Endothelial cell (in vitro differentiated cells): Measurements from ENCODE around the gene NSMCE4A. TPM values are rescaled to one million over a fixed set of nuclear protein-coding genes. Genes with fewer than 3 reads are reported as not detected.
"Not testable (repeated sequence)": the region's sequence is repeated elsewhere in the genome, so short reads cannot be mapped to it uniquely, and the experiment has no call there.

Experiments
- DNase-seq: peaks from one replicate; pipeline ENCODE4 v3.0.0; 2021; ENCODE audit warnings: low spot score
- H3K27ac Mint-ChIP-seq: one replicate; pipeline ENCODE4 v1.8.0; 2021; ENCODE audit warnings: mixed read lengths, inconsistent platforms; ENCODE audit not compliant: unreplicated experiment
- H3K27me3 Mint-ChIP-seq: one replicate; pipeline ENCODE4 v1.8.0; 2021; ENCODE audit warnings: mild to moderate bottlenecking, moderate library complexity, mixed read lengths, inconsistent platforms; ENCODE audit not compliant: unreplicated experiment
- H3K36me3 Mint-ChIP-seq: one replicate; pipeline ENCODE4 v1.8.0; 2021; ENCODE audit warnings: mild to moderate bottlenecking, low read depth, mixed read lengths, inconsistent platforms; ENCODE audit not compliant: unreplicated experiment
- H3K4me1 Mint-ChIP-seq: one replicate; pipeline ENCODE4 v1.8.0; 2021; ENCODE audit warnings: mild to moderate bottlenecking, mixed read lengths, inconsistent platforms; ENCODE audit not compliant: unreplicated experiment
- H3K4me3 Mint-ChIP-seq: one replicate; pipeline ENCODE4 v1.8.0; 2021; ENCODE audit warnings: mild to moderate bottlenecking, mixed read lengths, inconsistent platforms; ENCODE audit not compliant: unreplicated experiment
- H3K9me3 Mint-ChIP-seq: one replicate; pipeline ENCODE4 v1.8.0; 2021; ENCODE audit warnings: mixed read lengths, inconsistent platforms; ENCODE audit not compliant: unreplicated experiment
- CTCF ChIP-seq: fragments of 200-600 bp; sonication (generic); IDR thresholded peaks from one replicate; pipeline ENCODE4 v1.5.0; 2021; ENCODE audit warnings: antibody characterized with exemption; ENCODE audit not compliant: unreplicated experiment
- total RNA-seq: library from RNA; stranded (reverse); fragmentation: NEBNext Ultra II Directional; extraction: Animal tissue kit (Norgen Biotek cat#: 25700); gene quantifications from one replicate; pipeline ENCODE4 v1.2.1, GENCODE V29; 2021; ENCODE audit not compliant: unreplicated experiment

The NSMCE4A gene
- total RNA-seq, 1 donor from 2014 or later = 78.3 TPM

GRCh38 chr10:121921238-121921931 lies 53.6 kb downstream of the NSMCE4A start:
- H3K4me3 Mint-ChIP-seq = no peak overlapping the region
- H3K4me1 Mint-ChIP-seq = peaks cover 12% of the 10 kb centered on the region
- no peak for DNase-seq
- peaks cover 3% of the 10 kb centered on the region for H3K27me3 Mint-ChIP-seq
- no peak for TF ChIP-seq CTCF
- no peaks in the 10 kb centered on the region for H3K9me3 Mint-ChIP-seq
- peaks cover 33% of the 10 kb centered on the region for H3K36me3 Mint-ChIP-seq
- H3K27ac Mint-ChIP-seq = peak overlapping the region; percentile 61

GRCh38 chr10:121919666-121920065 lies 55.4 kb downstream of the NSMCE4A start:
- Mint-ChIP-seq H3K36me3 (peaks cover 39% of the 10 kb centered on the region), H3K4me3 (no peak overlapping the region), H3K4me1 (peaks cover 5% of the 10 kb centered on the region), H3K9me3 (no peaks in the 10 kb centered on the region), H3K27ac (no peak overlapping the region), H3K27me3 (peaks cover 3% of the 10 kb centered on the region)
- no peak for DNase-seq
- no peak for TF ChIP-seq CTCF

- peak overlapping the region; percentile 56 for H3K4me3 Mint-ChIP-seq
- not testable (repeated sequence) for H3K9me3 Mint-ChIP-seq, H3K27me3 Mint-ChIP-seq, DNase-seq, H3K4me1 Mint-ChIP-seq, H3K27ac Mint-ChIP-seq
- peaks cover 40% of the 10 kb centered on the region for H3K36me3 Mint-ChIP-seq
Measured at GRCh38 chr10:121918800-121919199, 56.2 kb downstream of the NSMCE4A start.

GRCh38 chr10:121914661-121915060 lies 60.4 kb downstream of the NSMCE4A start:
- no peak overlapping the region for H3K27ac Mint-ChIP-seq
- DNase-seq = no peak
- H3K4me1 Mint-ChIP-seq = peaks cover 5% of the 10 kb centered on the region
- TF ChIP-seq CTCF = no peak
- H3K27me3 Mint-ChIP-seq = peaks cover 3% of the 10 kb centered on the region
- no peak overlapping the region for H3K4me3 Mint-ChIP-seq
- peaks cover 24% of the 10 kb centered on the region for H3K36me3 Mint-ChIP-seq
- H3K9me3 Mint-ChIP-seq = no peaks in the 10 kb centered on the region

GRCh38 chr10:121911421-121911697 lies 63.7 kb downstream of the NSMCE4A start:
- Mint-ChIP-seq H3K9me3 (no peaks in the 10 kb centered on the region), H3K27me3 (no peaks in the 10 kb centered on the region), H3K4me1 (no peaks in the 10 kb centered on the region), H3K27ac (no peak overlapping the region), H3K4me3 (no peak overlapping the region), H3K36me3 (peaks cover 18% of the 10 kb centered on the region)
- no peak for TF ChIP-seq CTCF
- no peak for DNase-seq
